ENCODE results near the gene NFIA.

DNA sequence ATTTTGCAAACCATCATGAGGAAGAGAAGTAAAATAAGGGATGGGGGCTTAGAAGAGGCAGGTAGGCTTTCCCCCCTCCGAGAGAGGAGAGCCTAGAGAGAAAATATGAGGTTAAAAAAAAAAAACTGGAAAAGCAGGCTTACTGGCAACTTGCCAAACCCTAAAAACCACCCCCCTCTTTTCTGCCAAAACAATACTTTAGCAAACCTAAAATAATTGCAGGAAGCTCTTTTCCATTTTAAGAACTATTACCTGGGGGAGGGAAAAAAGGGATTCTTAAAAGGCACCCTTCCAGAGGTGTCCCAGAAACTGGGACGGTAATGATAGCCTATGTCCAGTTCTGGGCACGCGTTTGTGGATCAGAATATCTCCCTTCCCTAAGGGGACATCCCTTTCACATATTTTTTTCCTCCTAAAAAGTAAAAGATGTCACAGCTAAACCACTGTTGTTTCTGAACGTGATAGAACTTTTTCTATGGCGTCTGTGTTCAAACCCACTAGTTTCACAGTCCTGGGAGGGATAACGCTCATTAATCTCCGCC lies 1.1 kb upstream of the NFIA start:
- no peak for TF ChIP-seq CTCF (conservative IDR thresholded peaks at IDR 0.05 in 1 of 2, IDR thresholded peaks at IDR 0.05 in 1 of 2; ENCODE audit: extremely low read depth in 1 of 2, insufficient read depth in 1 of 2, low read depth in 1 of 2, low read length in 2 of 2)
- no peak for TF ChIP-seq EZH2 (IDR thresholded peaks at IDR 0.05; ENCODE audit: borderline replicate concordance, low read length)
